Right ventricle myocardium inferior (tissue), 1 donor: ENCODE data around the gene LRSAM1. TPM values are rescaled to one million over a fixed set of nuclear protein-coding genes. Genes with fewer than 3 reads are reported as not detected.

Experiments used
- total RNA-seq: library from RNA; stranded (reverse); fragmentation: NEBNext Ultra II Directional; extraction: Animal tissue kit (Norgen Biotek cat#: 25700); gene quantifications from one replicate; pipeline ENCODE4 v1.2.1, GENCODE V29; 2021
- donor health status: DM: no; HTN: yes; CAD: no; lungs with severe emphysema.

LRSAM1 gene
- total RNA-seq, 1 donor from 2014 or later, result 52.0 TPM

Other genes with a start within 250 kb of the LRSAM1 start
- 13.1 TPM for gene GARNL3, start 186.7 kb upstream of the LRSAM1 start, total RNA-seq
- 15.0 TPM for gene SLC2A8, start 54.3 kb upstream of the LRSAM1 start, total RNA-seq
- 6.1 TPM for gene ZNF79, start 27.1 kb upstream of the LRSAM1 start, total RNA-seq
- gene RPL12, start 104 bp upstream of the LRSAM1 start, total RNA-seq, result 775 TPM
- gene STXBP1, start 160.8 kb downstream of the LRSAM1 start, total RNA-seq, result 51.5 TPM